AG09309 (cell line): Measurements from ENCODE around the gene GYS1.
A peak's percentile ranks its signal among the peaks of the same experiment; 100 is the strongest.

Experiments used
- DNase-seq: peaks from one replicate; pipeline ENCODE4 v3.0.0-alpha.2; 2010; ENCODE audit warnings: low read depth
- H3K4me3 ChIP-seq: 2 replicates; pipeline ENCODE4 v1.5.1; 2011; ENCODE audit warnings: mild to moderate bottlenecking, low read depth, low read length, moderate library complexity; ENCODE audit not compliant: control insufficient read depth
- TF ChIP-seq, protein P1 (sequence below): IDR thresholded peaks from 2 replicates; pipeline ENCODE4 v1.5.1; 2011; ENCODE audit warnings: mild to moderate bottlenecking, low read depth, low read length, inconsistent platforms; ENCODE audit not compliant: insufficient read depth, control insufficient read depth; ENCODE audit errors: missing control alignments

GYS1 gene

DNA sequence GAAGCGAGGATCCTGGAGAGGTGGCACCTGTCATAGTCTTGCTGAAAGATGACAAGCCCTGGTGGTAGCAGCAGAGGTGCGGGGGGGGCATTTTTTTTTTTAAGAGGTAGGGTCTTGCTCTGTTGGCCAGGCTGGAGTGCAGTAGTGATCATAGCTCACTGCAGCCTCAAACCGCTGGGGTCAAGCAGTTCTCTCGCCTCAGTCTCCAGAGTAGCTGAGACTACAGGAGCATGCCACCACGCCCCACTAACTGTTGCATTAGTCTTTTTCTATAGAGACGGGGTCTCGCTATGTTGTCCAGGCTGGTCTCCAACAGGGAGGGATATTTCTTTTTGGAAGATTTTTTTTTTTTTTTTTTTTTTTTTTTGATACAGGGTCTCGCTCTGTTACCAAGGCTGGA lies 35.1 kb downstream of the GYS1 start:
- TF ChIP-seq, protein P1, sequence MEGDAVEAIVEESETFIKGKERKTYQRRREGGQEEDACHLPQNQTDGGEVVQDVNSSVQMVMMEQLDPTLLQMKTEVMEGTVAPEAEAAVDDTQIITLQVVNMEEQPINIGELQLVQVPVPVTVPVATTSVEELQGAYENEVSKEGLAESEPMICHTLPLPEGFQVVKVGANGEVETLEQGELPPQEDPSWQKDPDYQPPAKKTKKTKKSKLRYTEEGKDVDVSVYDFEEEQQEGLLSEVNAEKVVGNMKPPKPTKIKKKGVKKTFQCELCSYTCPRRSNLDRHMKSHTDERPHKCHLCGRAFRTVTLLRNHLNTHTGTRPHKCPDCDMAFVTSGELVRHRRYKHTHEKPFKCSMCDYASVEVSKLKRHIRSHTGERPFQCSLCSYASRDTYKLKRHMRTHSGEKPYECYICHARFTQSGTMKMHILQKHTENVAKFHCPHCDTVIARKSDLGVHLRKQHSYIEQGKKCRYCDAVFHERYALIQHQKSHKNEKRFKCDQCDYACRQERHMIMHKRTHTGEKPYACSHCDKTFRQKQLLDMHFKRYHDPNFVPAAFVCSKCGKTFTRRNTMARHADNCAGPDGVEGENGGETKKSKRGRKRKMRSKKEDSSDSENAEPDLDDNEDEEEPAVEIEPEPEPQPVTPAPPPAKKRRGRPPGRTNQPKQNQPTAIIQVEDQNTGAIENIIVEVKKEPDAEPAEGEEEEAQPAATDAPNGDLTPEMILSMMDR: no peak
- DNase-seq: no peak
- no peak overlapping the region for H3K4me3 ChIP-seq

DNA sequence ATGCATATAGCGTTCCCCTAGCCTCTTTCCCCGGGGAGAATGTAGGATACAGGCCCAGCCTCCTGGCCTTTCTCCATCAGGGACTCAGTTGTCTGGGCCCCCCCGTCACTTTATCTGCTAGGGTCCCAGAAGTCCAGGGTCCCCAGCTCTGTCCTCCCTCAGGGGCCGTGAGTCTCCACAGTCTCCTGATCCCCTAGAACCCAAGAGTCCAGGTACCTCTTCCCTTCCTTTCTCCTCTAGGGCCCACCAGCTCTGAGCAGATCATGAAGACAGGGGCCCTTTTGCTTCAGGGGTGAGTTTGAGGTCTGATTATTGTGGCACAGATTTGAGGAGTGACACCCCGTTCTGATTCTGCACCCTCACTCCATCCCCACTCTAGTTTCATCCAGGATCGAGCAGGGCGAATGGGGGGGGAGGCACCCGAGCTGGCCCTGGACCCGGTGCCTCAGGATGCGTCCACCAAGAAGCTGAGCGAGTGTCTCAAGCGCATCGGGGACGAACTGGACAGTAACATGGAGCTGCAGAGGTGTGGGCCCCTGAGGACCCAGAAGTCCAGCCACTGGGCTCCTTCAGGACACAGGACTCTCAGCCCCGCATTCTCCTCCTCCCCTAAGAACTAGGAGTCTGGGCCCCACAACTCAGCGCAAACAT lies 37.7 kb downstream of the GYS1 start:
- peak overlapping the region; percentile 83 for H3K4me3 ChIP-seq
- TF ChIP-seq, protein P1: no peak
- no peak for DNase-seq

DNA sequence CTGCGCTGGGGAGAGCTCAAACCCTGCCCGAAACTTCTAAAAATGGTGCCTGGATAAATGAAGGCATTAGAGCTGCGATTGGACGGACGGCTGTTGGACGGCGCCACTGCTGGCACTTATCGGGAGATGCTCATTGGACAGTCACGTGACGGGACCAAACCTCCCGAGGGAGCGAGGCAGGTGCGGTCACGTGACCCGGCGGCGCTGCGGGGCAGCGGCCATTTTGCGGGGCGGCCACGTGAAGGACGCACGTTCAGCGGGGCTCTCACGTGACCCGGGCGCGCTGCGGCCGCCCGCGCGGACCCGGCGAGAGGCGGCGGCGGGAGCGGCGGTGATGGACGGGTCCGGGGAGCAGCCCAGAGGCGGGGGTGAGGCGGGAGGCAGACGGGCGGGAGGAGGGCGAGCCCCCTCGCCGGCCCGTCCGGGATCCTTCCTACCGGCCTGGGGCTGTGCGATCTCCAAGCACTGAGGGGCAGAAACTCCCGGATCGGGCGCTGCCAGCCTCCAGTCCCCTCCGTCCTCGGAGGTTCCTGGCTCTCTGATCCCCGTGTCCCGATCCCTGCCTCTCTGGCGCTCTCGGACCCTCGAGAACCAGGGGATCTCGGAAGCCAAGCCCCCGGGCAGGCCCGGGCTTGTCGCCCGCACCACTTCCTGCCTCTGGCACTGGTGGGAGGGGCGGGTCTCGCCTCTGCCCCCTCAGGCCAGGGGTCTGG lies 38.4 kb downstream of the GYS1 start, which contains the start of gene BAX:
BAX (plus strand) TSS at position 281 of the 713 bp plus-strand sequence; CDS start at position 335, 54 bp downstream.
- peak; percentile 63 for DNase-seq
- TF ChIP-seq, protein P1: no peak

DNA sequence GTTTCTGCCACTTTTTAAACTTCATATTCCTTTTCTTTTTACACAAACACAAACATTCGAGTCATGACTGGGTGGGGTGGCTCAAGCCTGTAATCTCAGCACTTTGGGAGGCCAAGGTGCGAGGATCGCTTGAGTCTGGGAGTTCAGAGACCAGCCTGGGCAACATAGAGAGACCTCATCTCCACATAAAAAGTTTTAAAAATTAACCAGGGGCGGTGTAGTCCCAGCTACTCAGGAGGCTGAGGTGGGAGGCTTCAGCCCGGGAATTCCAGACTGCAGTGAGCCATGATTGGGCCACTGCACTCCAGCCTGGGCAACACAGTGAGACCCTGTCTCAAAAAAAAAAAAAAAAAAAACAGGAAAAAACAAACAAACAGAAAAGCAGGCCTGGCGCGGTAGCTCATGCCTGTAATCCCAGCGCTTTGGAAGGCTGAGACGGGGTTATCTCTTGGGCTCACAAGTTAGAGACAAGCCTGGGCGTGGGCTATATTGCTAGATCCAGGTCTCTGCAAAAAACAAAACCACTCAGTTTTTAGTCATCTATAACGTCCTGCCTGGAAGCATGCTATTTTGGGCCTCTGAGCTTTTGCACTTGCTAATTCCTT lies 39.0 kb downstream of the GYS1 start:
- H3K4me3 ChIP-seq: peak overlapping the region; percentile 36
- no peak for DNase-seq
- TF ChIP-seq, protein P1: no peak

More for the DNA sequence above, 38.4 kb downstream of the GYS1 start, which contains the start of gene BAX:
- H3K4me3 ChIP-seq: peak within 1 kb of the TSS; percentile 83

DNA sequence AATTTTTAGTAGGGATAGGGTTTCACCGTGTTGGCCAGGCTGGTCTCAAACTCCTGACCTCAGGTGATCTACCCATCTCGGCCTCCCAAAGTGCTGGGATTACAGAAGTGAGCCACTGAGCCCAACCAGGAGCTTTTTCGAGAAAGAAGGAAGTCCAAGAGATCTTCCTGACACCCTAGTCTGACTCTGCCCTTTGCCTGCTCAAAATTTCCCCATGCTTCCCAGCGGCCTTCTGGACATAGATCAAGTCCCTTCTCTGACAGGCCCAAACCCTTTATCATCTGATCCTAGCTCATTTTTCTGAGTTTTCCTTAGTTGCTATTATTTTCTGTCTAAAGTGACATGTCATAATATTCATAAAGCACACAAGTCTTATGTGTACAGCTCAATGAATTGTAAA lies 40.0 kb downstream of the GYS1 start:
- TF ChIP-seq, protein P1: no peak
- no peak for DNase-seq
- H3K4me3 ChIP-seq: no peak overlapping the region

DNA sequence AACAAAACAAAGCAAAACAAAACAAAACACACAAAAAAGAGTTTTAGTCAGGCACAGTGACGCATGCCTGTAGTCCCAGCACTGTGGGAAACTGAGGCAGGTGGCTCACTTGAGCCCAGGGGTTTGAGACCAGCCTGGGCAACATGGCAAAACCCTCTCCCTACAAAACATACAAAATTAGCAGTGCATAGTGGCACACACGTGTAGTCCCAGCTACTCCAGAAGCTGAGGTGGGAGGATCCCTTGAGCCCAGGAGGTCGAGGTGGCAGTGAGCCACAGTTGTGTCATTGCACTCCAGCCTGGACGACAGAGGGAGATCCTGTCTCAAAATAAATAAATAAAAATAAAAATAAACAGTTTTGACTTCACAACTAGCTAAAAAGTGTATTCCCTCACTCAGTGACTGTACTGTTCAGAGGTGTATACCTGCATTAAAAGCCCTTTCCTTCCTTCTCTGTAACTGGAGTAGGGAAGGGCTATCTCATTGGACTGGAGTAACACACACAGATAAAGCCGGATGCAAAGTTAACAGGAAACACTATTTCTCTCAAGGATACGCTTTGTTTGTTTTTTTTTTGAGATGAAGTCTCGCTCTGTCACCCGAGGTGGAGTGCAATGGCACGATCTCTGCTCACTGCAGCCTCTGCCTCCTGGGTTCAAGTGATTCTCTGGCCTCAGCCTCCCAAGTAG lies 42.1 kb downstream of the GYS1 start:
- H3K4me3 ChIP-seq: no peak overlapping the region
- TF ChIP-seq, protein P1: no peak

More for the DNA sequence above, 42.1 kb downstream of the GYS1 start:
- DNase-seq: no peak
